Measurements from ENCODE around the gene TBX18.

DNA sequence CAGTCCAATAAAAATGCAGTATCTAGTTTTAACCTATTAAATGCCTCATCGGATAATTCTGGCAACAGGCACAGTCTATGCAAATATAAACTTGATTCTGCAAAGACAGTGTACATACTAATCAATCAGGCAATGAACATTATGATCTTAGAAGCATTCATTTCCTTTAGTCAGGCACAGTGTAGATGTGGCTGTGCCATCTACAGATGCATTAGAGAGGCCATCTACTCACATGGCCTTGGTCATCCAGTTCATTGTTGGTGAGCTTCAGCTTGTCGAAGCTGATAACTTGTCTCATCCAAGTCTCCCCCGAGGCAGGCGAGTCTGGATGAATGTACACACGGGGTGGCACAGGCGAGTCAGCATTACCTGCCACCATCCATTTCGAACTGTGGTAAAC, 7.9 kb downstream of the TBX18 start:
- TF ChIP-seq SUPT20H (IDR thresholded peaks at IDR 0.05; ENCODE audit: borderline replicate concordance, control insufficient read depth, low read depth, low read length), result no peak
- TF ChIP-seq, protein P1, sequence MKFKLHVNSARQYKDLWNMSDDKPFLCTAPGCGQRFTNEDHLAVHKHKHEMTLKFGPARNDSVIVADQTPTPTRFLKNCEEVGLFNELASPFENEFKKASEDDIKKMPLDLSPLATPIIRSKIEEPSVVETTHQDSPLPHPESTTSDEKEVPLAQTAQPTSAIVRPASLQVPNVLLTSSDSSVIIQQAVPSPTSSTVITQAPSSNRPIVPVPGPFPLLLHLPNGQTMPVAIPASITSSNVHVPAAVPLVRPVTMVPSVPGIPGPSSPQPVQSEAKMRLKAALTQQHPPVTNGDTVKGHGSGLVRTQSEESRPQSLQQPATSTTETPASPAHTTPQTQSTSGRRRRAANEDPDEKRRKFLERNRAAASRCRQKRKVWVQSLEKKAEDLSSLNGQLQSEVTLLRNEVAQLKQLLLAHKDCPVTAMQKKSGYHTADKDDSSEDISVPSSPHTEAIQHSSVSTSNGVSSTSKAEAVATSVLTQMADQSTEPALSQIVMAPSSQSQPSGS (IDR thresholded peaks at IDR 0.05; ENCODE audit: low read length), result no peak
- TF ChIP-seq POLR2A (IDR thresholded peaks at IDR 0.05; ENCODE audit: low read depth, low read length), result no peak
- TF ChIP-seq HDGF (IDR thresholded peaks at IDR 0.05), result no peak
- TF ChIP-seq BRCA1 (IDR thresholded peaks at IDR 0.05; ENCODE audit: low read depth, low read length), result no peak
- no peak for TF ChIP-seq TAF1 (IDR thresholded peaks at IDR 0.05; ENCODE audit: borderline replicate concordance, low read depth, low read length)
- TF ChIP-seq RB1 (IDR thresholded peaks at IDR 0.05; ENCODE audit: borderline replicate concordance), result no peak
- TF ChIP-seq YY1 (IDR thresholded peaks at IDR 0.05; ENCODE audit: low read depth, low read length), result no peak
- no peak for TF ChIP-seq CTCF (IDR thresholded peaks at IDR 0.05 in 2 of 3, conservative IDR thresholded peaks at IDR 0.05 in 1 of 3; ENCODE audit: control insufficient read depth in 2 of 3, extremely low read depth in 1 of 3, insufficient read depth in 1 of 3, low read depth in 3 of 3, low read length in 3 of 3)
- no peak for TF ChIP-seq ZNF24 (IDR thresholded peaks at IDR 0.05)
- no peak for TF ChIP-seq RAD21 (IDR thresholded peaks at IDR 0.05; ENCODE audit: insufficient read depth, low read depth, low read length)
- no peak for TF ChIP-seq GABPA (IDR thresholded peaks at IDR 0.05; ENCODE audit: low read depth)

All from GM12878 (cell line).